Measurements from ENCODE around the gene SLC11A1. TPM values are rescaled to one million over a fixed set of nuclear protein-coding genes. Genes with fewer than 3 reads are reported as not detected.

The SLC11A1 gene
- total and polyA plus RNA-seq, 2 experiments from 2014 or later: 0.31 TPM; not detected in 1

DNA sequence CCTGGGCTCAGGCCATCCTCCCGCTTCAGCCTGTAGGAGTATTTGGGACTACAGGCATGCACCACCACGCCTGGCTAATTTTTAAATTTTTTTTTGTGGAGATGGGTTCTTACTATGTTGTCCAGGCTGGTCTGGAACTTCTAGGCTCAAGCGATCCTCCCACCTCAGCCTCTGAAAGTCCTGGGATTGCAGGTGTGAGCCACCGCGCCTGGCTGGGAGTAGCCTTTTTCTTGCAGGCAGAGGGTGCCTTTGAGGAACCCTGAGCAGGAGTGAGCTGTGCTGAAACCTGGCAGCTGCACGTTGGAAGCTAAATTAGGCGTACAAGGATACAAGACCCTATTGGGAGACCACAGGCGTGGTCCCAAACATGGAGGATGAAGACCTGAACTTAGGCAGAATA, 25.6 kb downstream of the SLC11A1 start (continued):
- TF ChIP-seq, protein P1, sequence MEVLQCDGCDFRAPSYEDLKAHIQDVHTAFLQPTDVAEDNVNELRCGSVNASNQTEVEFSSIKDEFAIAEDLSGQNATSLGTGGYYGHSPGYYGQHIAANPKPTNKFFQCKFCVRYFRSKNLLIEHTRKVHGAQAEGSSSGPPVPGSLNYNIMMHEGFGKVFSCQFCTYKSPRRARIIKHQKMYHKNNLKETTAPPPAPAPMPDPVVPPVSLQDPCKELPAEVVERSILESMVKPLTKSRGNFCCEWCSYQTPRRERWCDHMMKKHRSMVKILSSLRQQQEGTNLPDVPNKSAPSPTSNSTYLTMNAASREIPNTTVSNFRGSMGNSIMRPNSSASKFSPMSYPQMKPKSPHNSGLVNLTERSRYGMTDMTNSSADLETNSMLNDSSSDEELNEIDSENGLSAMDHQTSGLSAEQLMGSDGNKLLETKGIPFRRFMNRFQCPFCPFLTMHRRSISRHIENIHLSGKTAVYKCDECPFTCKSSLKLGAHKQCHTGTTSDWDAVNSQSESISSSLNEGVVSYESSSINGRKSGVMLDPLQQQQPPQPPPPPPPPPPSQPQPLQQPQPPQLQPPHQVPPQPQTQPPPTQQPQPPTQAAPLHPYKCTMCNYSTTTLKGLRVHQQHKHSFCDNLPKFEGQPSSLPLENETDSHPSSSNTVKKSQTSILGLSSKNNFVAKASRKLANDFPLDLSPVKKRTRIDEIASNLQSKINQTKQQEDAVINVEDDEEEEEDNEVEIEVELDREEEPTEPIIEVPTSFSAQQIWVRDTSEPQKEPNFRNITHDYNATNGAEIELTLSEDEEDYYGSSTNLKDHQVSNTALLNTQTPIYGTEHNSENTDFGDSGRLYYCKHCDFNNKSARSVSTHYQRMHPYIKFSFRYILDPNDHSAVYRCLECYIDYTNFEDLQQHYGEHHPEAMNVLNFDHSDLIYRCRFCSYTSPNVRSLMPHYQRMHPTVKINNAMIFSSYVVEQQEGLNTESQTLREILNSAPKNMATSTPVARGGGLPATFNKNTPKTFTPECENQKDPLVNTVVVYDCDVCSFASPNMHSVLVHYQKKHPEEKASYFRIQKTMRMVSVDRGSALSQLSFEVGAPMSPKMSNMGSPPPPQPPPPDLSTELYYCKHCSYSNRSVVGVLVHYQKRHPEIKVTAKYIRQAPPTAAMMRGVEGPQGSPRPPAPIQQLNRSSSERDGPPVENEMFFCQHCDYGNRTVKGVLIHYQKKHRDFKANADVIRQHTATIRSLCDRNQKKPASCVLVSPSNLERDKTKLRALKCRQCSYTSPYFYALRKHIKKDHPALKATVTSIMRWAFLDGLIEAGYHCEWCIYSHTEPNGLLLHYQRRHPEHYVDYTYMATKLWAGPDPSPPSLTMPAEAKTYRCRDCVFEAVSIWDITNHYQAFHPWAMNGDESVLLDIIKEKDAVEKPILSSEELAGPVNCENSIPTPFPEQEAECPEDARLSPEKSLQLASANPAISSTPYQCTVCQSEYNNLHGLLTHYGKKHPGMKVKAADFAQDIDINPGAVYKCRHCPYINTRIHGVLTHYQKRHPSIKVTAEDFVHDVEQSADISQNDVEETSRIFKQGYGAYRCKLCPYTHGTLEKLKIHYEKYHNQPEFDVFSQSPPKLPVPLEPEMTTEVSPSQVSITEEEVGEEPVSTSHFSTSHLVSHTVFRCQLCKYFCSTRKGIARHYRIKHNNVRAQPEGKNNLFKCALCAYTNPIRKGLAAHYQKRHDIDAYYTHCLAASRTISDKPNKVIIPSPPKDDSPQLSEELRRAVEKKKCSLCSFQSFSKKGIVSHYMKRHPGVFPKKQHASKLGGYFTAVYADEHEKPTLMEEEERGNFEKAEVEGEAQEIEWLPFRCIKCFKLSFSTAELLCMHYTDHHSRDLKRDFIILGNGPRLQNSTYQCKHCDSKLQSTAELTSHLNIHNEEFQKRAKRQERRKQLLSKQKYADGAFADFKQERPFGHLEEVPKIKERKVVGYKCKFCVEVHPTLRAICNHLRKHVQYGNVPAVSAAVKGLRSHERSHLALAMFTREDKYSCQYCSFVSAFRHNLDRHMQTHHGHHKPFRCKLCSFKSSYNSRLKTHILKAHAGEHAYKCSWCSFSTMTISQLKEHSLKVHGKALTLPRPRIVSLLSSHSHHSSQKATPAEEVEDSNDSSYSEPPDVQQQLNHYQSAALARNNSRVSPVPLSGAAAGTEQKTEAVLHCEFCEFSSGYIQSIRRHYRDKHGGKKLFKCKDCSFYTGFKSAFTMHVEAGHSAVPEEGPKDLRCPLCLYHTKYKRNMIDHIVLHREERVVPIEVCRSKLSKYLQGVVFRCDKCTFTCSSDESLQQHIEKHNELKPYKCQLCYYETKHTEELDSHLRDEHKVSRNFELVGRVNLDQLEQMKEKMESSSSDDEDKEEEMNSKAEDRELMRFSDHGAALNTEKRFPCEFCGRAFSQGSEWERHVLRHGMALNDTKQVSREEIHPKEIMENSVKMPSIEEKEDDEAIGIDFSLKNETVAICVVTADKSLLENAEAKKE (CRISPR knock-in tag; IDR thresholded peaks at IDR 0.05): no peak
- no peak for TF ChIP-seq EZH2 (IDR thresholded peaks at IDR 0.05; ENCODE audit: low read depth, unreplicated experiment)
- TF ChIP-seq ETS1 (IDR thresholded peaks at IDR 0.05): no peak
- TF ChIP-seq ZNF114 (CRISPR knock-in tag; IDR thresholded peaks at IDR 0.05): no peak
- no peak for TF ChIP-seq REST (IDR thresholded peaks at IDR 0.05; ENCODE audit: unreplicated experiment)
- TF ChIP-seq ZNF331 (CRISPR knock-in tag; IDR thresholded peaks at IDR 0.05; ENCODE audit: low read depth): no peak
- no peak for TF ChIP-seq NANOG (IDR thresholded peaks at IDR 0.05; ENCODE audit: borderline replicate concordance)
- no peak for TF ChIP-seq POLR2AphosphoS5 (IDR thresholded peaks at IDR 0.05; ENCODE audit: low read depth)

All from GM23338 (cell line).